Fibroblast of skin of abdomen (primary cell): ENCODE data around the gene NT5C1B. TPM values are rescaled to one million over a fixed set of nuclear protein-coding genes. Genes with fewer than 3 reads are reported as not detected.
"Not testable (repeated sequence)": the region's sequence is repeated elsewhere in the genome, so short reads cannot be mapped to it uniquely, and the experiment has no call there.

Experiments used
- DNase-seq: peaks from one replicate; pipeline ENCODE4 v3.0.0-alpha.2; 2013
- polyA plus RNA-seq, 2 experiments: library from polyadenylated mRNA; unstranded; fragments of 120-200 nt; gene quantifications; one replicate each; pipeline ENCODE4 v1.2.1, GENCODE V29; 2013; ENCODE audit not compliant: insufficient read length in 2 of 2

NT5C1B gene
- 0.46 TPM for polyA plus RNA-seq (2013, experiment 1 of 2; ENCODE audit: insufficient read length)
- 0.47 TPM for polyA plus RNA-seq (2013, experiment 2 of 2; ENCODE audit: insufficient read length)

GRCh38 chr2:18589354-18589753 lies at the start of gene NT5C1B:
Gene NT5C1B, minus strand, starts transcription at chr2:18589569. Its CDS starts 101 bp downstream, at chr2:18589468.
- no peak for DNase-seq

GRCh38 chr2:18637196-18637595 lies 47.8 kb upstream of the NT5C1B start:
- no peak for DNase-seq

GRCh38 chr2:18632699-18633098 lies 43.3 kb upstream of the NT5C1B start:
- DNase-seq = not testable (repeated sequence)

GRCh38 chr2:18630941-18631340 lies 41.6 kb upstream of the NT5C1B start:
- DNase-seq = no peak

- DNase-seq = no peak
Measured at GRCh38 chr2:18630541-18630940, 41.2 kb upstream of the NT5C1B start.

GRCh38 chr2:18630101-18630500 lies 40.7 kb upstream of the NT5C1B start:
- peak; percentile 80 for DNase-seq

- peak; percentile 37 for DNase-seq
Measured at GRCh38 chr2:18626958-18627650, 37.7 kb upstream of the NT5C1B start.

GRCh38 chr2:18626256-18626668 lies 36.9 kb upstream of the NT5C1B start:
- peak; percentile 87 for DNase-seq

- DNase-seq = no peak
Measured at GRCh38 chr2:18625563-18625962, 36.2 kb upstream of the NT5C1B start.

GRCh38 chr2:18623782-18624181 lies 34.4 kb upstream of the NT5C1B start:
- peak; percentile 71 for DNase-seq

- no peak for DNase-seq
Measured at GRCh38 chr2:18620867-18621632, 31.7 kb upstream of the NT5C1B start.

GRCh38 chr2:18619091-18619490 lies 29.7 kb upstream of the NT5C1B start:
- no peak for DNase-seq

- DNase-seq = peak; percentile 33
Measured at GRCh38 chr2:18614041-18614440, 24.7 kb upstream of the NT5C1B start.

- DNase-seq = no peak
Measured at GRCh38 chr2:18612133-18612532, 22.8 kb upstream of the NT5C1B start.

- no peak for DNase-seq
Measured at GRCh38 chr2:18611604-18612003, 22.2 kb upstream of the NT5C1B start.

GRCh38 chr2:18611184-18611583 lies 21.8 kb upstream of the NT5C1B start:
- DNase-seq = no peak

- no peak for DNase-seq
Measured at GRCh38 chr2:18610651-18611050, 21.3 kb upstream of the NT5C1B start.

GRCh38 chr2:18610090-18610489 lies 20.7 kb upstream of the NT5C1B start:
- no peak for DNase-seq

- no peak for DNase-seq
Measured at GRCh38 chr2:18605115-18605514, 15.7 kb upstream of the NT5C1B start.

GRCh38 chr2:18604531-18604885 lies 15.1 kb upstream of the NT5C1B start:
- no peak for DNase-seq

- DNase-seq = no peak
Measured at GRCh38 chr2:18603854-18604530, 14.6 kb upstream of the NT5C1B start.

- no peak for DNase-seq
Measured at GRCh38 chr2:18602298-18602697, 12.9 kb upstream of the NT5C1B start.

GRCh38 chr2:18600255-18600613 lies 10.9 kb upstream of the NT5C1B start:
- DNase-seq = no peak
